SK-N-MC (cell line): ENCODE measurements around the gene LUZP2.

Source experiments
- EZH2 ChIP-seq: fragments of 200-600 bp; sonication (generic); IDR thresholded peaks from one replicate; pipeline ENCODE4 v1.6.1; 2017; ENCODE audit warnings: antibody characterized with exemption
- POLR2AphosphoS5 ChIP-seq: IDR thresholded peaks from 2 replicates; pipeline ENCODE4 v1.6.1; 2012; ENCODE audit warnings: mild to moderate bottlenecking, low read depth, low read length, borderline replicate concordance

- TF ChIP-seq EZH2 (no peak), POLR2AphosphoS5 (no peak)
Measured at GRCh38 chr11:24588081-24588480, 91.2 kb downstream of the LUZP2 start.
